ENCODE data around the gene PPP1R15B.

The PPP1R15B gene

GRCh38 chr1:204366759-204367158 is 44.9 kb downstream of the PPP1R15B start:
- no peak for DNase-seq (ENCODE audit: low read depth)

GRCh38 chr1:204363335-204364114 is 48.1 kb downstream of the PPP1R15B start:
- peak; percentile 58 for DNase-seq (ENCODE audit: low read depth)

- no peak for DNase-seq (ENCODE audit: low read depth)
Observed at GRCh38 chr1:204362984-204363334, 48.7 kb downstream of the PPP1R15B start.

- DNase-seq (ENCODE audit: low read depth): no peak
Observed at GRCh38 chr1:204361781-204362180, 49.8 kb downstream of the PPP1R15B start.

GRCh38 chr1:204361341-204361771 is 50.3 kb downstream of the PPP1R15B start:
- DNase-seq (ENCODE audit: low read depth): no peak

- no peak for DNase-seq (ENCODE audit: low read depth)
Observed at GRCh38 chr1:204360314-204360713, 51.3 kb downstream of the PPP1R15B start.

- no peak for DNase-seq (ENCODE audit: low read depth)
Observed at GRCh38 chr1:204359474-204360255, 52.0 kb downstream of the PPP1R15B start, which contains the start of gene PLEKHA6. PLEKHA6 (minus strand) TSS chr1:204359929; CDS start chr1:204273727, 86,202 bp downstream.

- no peak for DNase-seq (ENCODE audit: low read depth)
Observed at GRCh38 chr1:204359131-204359473, 52.5 kb downstream of the PPP1R15B start.

GRCh38 chr1:204358605-204359004 is 53.0 kb downstream of the PPP1R15B start:
- no peak for DNase-seq (ENCODE audit: low read depth)

- no peak for DNase-seq (ENCODE audit: low read depth)
Observed at GRCh38 chr1:204357551-204358490, 53.8 kb downstream of the PPP1R15B start.

- no peak for DNase-seq (ENCODE audit: low read depth)
Observed at GRCh38 chr1:204356997-204357396, 54.6 kb downstream of the PPP1R15B start.

GRCh38 chr1:204355913-204356312 is 55.7 kb downstream of the PPP1R15B start:
- no peak for DNase-seq (ENCODE audit: low read depth)

GRCh38 chr1:204354579-204354978 is 57.0 kb downstream of the PPP1R15B start:
- no peak for DNase-seq (ENCODE audit: low read depth)

Measured in stimulated activated CD8-positive, alpha-beta memory T cell treated with anti-CD3 and anti-CD28 coated beads, Interleukin-4, amount 100 ng/mL, for 24 hours (primary cell).